Motor neuron (in vitro differentiated cells): Measurements from ENCODE around the gene ATG9B. TPM values are rescaled to one million over a fixed set of nuclear protein-coding genes. Genes with fewer than 3 reads are reported as not detected.

Experiments used
- total RNA-seq, 8 experiments: library from RNA; unstranded; fragments of 300-600 nt; gene quantifications; 2 replicates each; pipeline versions ENCODE4 v1.2.3 to v1.2.4, GENCODE V29; 2022

The ATG9B gene
- total RNA-seq, 8 experiments from 2014 or later, result 0.36 to 6.7 (median 2.2) TPM

Other genes starting within 250 kb of the ATG9B start
- gene TMEM176B, start 224.1 kb downstream of the ATG9B start, total RNA-seq, result 100 to 1,000 TPM in 1 of 8 experiments, 10 to 100 TPM in 5, 1 to 10 TPM in 1, under 1 TPM in 1; 0.49 to 134 (median 29.1) TPM
- 100 to 1,000 TPM in 1 of 8 experiments, 10 to 100 TPM in 5, 1 to 10 TPM in 1, under 1 TPM in 1; 0.42 to 179 (median 25.6) TPM for gene TMEM176A, start 223.7 kb downstream of the ATG9B start, total RNA-seq
- gene AOC1, start 172.0 kb downstream of the ATG9B start, total RNA-seq, result under 1 TPM in 5 of 8 experiments, not detected in 3; 0.09 to 0.47 (median 0.33) TPM
- gene KCNH2, start 46.2 kb downstream of the ATG9B start, total RNA-seq, result 10 to 100 TPM in 5 of 8 experiments, under 1 TPM in 3; 0.38 to 38.5 (median 20.9) TPM
- 1 to 10 TPM in 6 of 8 experiments, under 1 TPM in 2; 0.33 to 4.0 (median 1.7) TPM for gene NOS3, start 33.5 kb downstream of the ATG9B start, total RNA-seq
- 10 to 100 TPM; 13.5 to 38.1 (median 27.0) TPM for gene ABCB8, start 4.0 kb upstream of the ATG9B start, total RNA-seq
- gene ASIC3, start 24.0 kb upstream of the ATG9B start, total RNA-seq, result 1 to 10 TPM in 7 of 8 experiments, under 1 TPM in 1; 0.76 to 5.0 (median 2.5) TPM
- 10 to 100 TPM; 18.7 to 28.6 (median 22.3) TPM for gene CDK5, start 33.4 kb upstream of the ATG9B start, total RNA-seq
- 100 to 1,000 TPM in 3 of 8 experiments, 10 to 100 TPM in 5; 17.1 to 165 (median 45.8) TPM for gene SLC4A2, start 35.1 kb upstream of the ATG9B start, total RNA-seq
- gene FASTK, start 56.3 kb upstream of the ATG9B start, total RNA-seq, result 10 to 100 TPM; 33.5 to 79.4 (median 59.9) TPM
- gene TMUB1, start 59.0 kb upstream of the ATG9B start, total RNA-seq, result 10 to 100 TPM; 18.2 to 33.3 (median 30.6) TPM
- gene AGAP3, start 62.0 kb upstream of the ATG9B start, total RNA-seq, result 10 to 100 TPM; 34.1 to 84.7 (median 57.2) TPM
- 1 to 10 TPM in 2 of 8 experiments, under 1 TPM in 3, not detected in 3; 0.22 to 1.5 (median 0.78) TPM for gene GBX1, start 143.2 kb upstream of the ATG9B start, total RNA-seq
- gene ASB10, start 162.8 kb upstream of the ATG9B start, total RNA-seq, result under 1 TPM in 2 of 8 experiments, not detected in 6; 0.33 to 0.56 TPM
- under 1 TPM in 1 of 8 experiments, not detected in 7; 0.96 TPM for gene H2BK1, start 186.0 kb upstream of the ATG9B start, total RNA-seq
- 10 to 100 TPM; 22.1 to 77.3 (median 43.9) TPM for gene ABCF2, start 202.7 kb upstream of the ATG9B start, total RNA-seq
- gene CHPF2, start 208.0 kb upstream of the ATG9B start, total RNA-seq, result 10 to 100 TPM; 11.3 to 57.9 (median 30.9) TPM
- 10 to 100 TPM; 12.8 to 88.7 (median 35.0) TPM for gene SMARCD3, start 224.2 kb upstream of the ATG9B start, total RNA-seq